ENCODE data around the gene NHSL2.
A peak's percentile ranks its signal among the peaks of the same experiment; 100 is the strongest.
"Not testable (repeated sequence)": the region's sequence is repeated elsewhere in the genome, so short reads cannot be mapped to it uniquely, and the experiment has no call there.

Gene NHSL2

GRCh38 chrX:72142094-72142793 lies 231.6 kb downstream of the NHSL2 start:
- FAIRE-seq (peak; percentile 66), DNase-seq (ENCODE audit: extremely low spot score, insufficient read length, low read depth) (no peak)

- FAIRE-seq, result no peak
- no peak for DNase-seq (ENCODE audit: extremely low spot score, insufficient read length, low read depth)
Measured at GRCh38 chrX:72142794-72143608, 232.4 kb downstream of the NHSL2 start.

- FAIRE-seq (no peak), DNase-seq (ENCODE audit: extremely low spot score, insufficient read length, low read depth) (no peak)
Measured at GRCh38 chrX:72143609-72143907, 232.9 kb downstream of the NHSL2 start.

- no peak for FAIRE-seq
- DNase-seq (ENCODE audit: extremely low spot score, insufficient read length, low read depth), result no peak
Measured at GRCh38 chrX:72145181-72145580, 234.5 kb downstream of the NHSL2 start.

- DNase-seq (ENCODE audit: extremely low spot score, insufficient read length, low read depth) (no peak), FAIRE-seq (peak; percentile 54)
Measured at GRCh38 chrX:72146527-72146926, 235.9 kb downstream of the NHSL2 start.

GRCh38 chrX:72158773-72159172 lies 248.1 kb downstream of the NHSL2 start:
- DNase-seq (ENCODE audit: extremely low spot score, insufficient read length, low read depth), result no peak
- no peak for FAIRE-seq

GRCh38 chrX:72159769-72160168 lies 249.1 kb downstream of the NHSL2 start:
- DNase-seq (ENCODE audit: extremely low spot score, insufficient read length, low read depth) (no peak), FAIRE-seq (no peak)

- DNase-seq (ENCODE audit: extremely low spot score, insufficient read length, low read depth), result no peak
- no peak for FAIRE-seq
Measured at GRCh38 chrX:72165551-72165950, 254.9 kb downstream of the NHSL2 start.

GRCh38 chrX:72169008-72169728 lies 258.5 kb downstream of the NHSL2 start:
- DNase-seq (ENCODE audit: extremely low spot score, insufficient read length, low read depth) (no peak), FAIRE-seq (peak; percentile 42)

GRCh38 chrX:72176289-72176688 lies 265.6 kb downstream of the NHSL2 start:
- FAIRE-seq, result not testable (repeated sequence)

GRCh38 chrX:72176981-72177380 lies 266.3 kb downstream of the NHSL2 start:
- FAIRE-seq, result no peak
- DNase-seq (ENCODE audit: extremely low spot score, insufficient read length, low read depth), result no peak

More at GRCh38 chrX:72176289-72176688, 265.6 kb downstream of the NHSL2 start:
- not testable (repeated sequence) for DNase-seq (ENCODE audit: extremely low spot score, insufficient read length, low read depth)

- no peak for DNase-seq (ENCODE audit: extremely low spot score, insufficient read length, low read depth)
- no peak for FAIRE-seq
Measured at GRCh38 chrX:72180539-72180938, 269.9 kb downstream of the NHSL2 start.

- peak; percentile 67 for DNase-seq (ENCODE audit: extremely low spot score, insufficient read length, low read depth)
- peak; percentile 97 for FAIRE-seq
Measured at GRCh38 chrX:72181178-72182125, 270.8 kb downstream of the NHSL2 start, which contains the start of gene PIN4. TSS of gene PIN4 (plus strand) at chrX:72181757. CDS start at chrX:72181786, 29 bp downstream.

GRCh38 chrX:72182924-72183323 lies 272.3 kb downstream of the NHSL2 start:
- DNase-seq (ENCODE audit: extremely low spot score, insufficient read length, low read depth), result no peak
- no peak for FAIRE-seq

- DNase-seq (ENCODE audit: extremely low spot score, insufficient read length, low read depth), result no peak
Measured at GRCh38 chrX:72201836-72202536, 291.3 kb downstream of the NHSL2 start.

More at GRCh38 chrX:72201836-72202536, 291.3 kb downstream of the NHSL2 start:
- no peak for FAIRE-seq

All from GM18507 (cell line).